GM23338 (cell line): ENCODE data around the gene NEU1. TPM values are rescaled to one million over a fixed set of nuclear protein-coding genes. Genes with fewer than 3 reads are reported as not detected.
"Not testable (repeated sequence)": the region's sequence is repeated elsewhere in the genome, so short reads cannot be mapped to it uniquely, and the experiment has no call there.

Experiments used
- ATAC-seq: fragments of 200-7000 bp; cut with Tn5 transposase; 3 replicates; pipeline ENCODE4 v1.9.1; 2020
- DNase-seq: peaks from one replicate; pipeline ENCODE4 v3.0.0-alpha.2; 2015; ENCODE audit warnings: low spot score
- H2AFZ ChIP-seq: fragments of 200-600 bp; sonication (generic); 2 replicates; pipeline ENCODE4 v1.8.0; 2016; ENCODE audit warnings: antibody characterized with exemption, mild to moderate bottlenecking, moderate library complexity
- H3F3A ChIP-seq: fragments of 200-600 bp; sonication (generic); replicated peaks from 2 replicates; pipeline ENCODE4 v1.8.0; 2017; ENCODE audit warnings: antibody characterized with exemption, mixed run types, low read depth
- H3K27ac ChIP-seq: fragments of 200-600 bp; sonication (generic); 2 replicates; pipeline ENCODE4 v1.6.1; 2016; ENCODE audit warnings: low read depth
- H3K27me3 ChIP-seq: fragments of 200-600 bp; sonication (generic); 2 replicates; pipeline ENCODE4 v1.8.0; 2016; ENCODE audit warnings: mild to moderate bottlenecking, mixed run types, moderate library complexity; ENCODE audit not compliant: insufficient read depth
- H3K36me3 ChIP-seq: fragments of 200-600 bp; sonication (generic); 2 replicates; pipeline ENCODE4 v1.8.0; 2016; ENCODE audit warnings: mild to moderate bottlenecking; ENCODE audit not compliant: insufficient read depth
- H3K4me1 ChIP-seq: fragments of 200-600 bp; sonication (generic); 2 replicates; pipeline ENCODE4 v1.8.0; 2016; ENCODE audit warnings: mild to moderate bottlenecking, moderate library complexity; ENCODE audit not compliant: insufficient read depth
- H3K4me2 ChIP-seq: fragments of 200-600 bp; sonication (generic); 2 replicates; pipeline ENCODE4 v1.7.1; 2017; ENCODE audit warnings: mixed run types
- H3K4me3 ChIP-seq: fragments of 200-600 bp; sonication (generic); 2 replicates; pipeline ENCODE4 v1.6.1; 2016; ENCODE audit warnings: mixed run types
- H3K79me2 ChIP-seq: fragments of 200-600 bp; sonication (generic); replicated peaks from 2 replicates; pipeline ENCODE4 v1.8.0; 2017; ENCODE audit warnings: mild to moderate bottlenecking; ENCODE audit not compliant: insufficient read depth
- H3K9me2 ChIP-seq: fragments of 200-600 bp; sonication (generic); 2 replicates; pipeline ENCODE4 v1.8.0; 2017; ENCODE audit not compliant: insufficient read depth
- H4K20me1 ChIP-seq: fragments of 200-600 bp; sonication (generic); replicated peaks from 2 replicates; pipeline ENCODE4 v1.8.0; 2017; ENCODE audit warnings: mild to moderate bottlenecking; ENCODE audit not compliant: insufficient read depth
- H3K27ac Mint-ChIP-seq: 2 replicates; pipeline ENCODE4 v1.8.0; 2020; ENCODE audit warnings: inconsistent platforms, mild to moderate bottlenecking, moderate library complexity, mixed read lengths
- H3K27me3 Mint-ChIP-seq: 3 replicates; pipeline ENCODE4 v1.8.0; 2022; ENCODE audit warnings: low read depth, mild to moderate bottlenecking, moderate library complexity, mixed read lengths, inconsistent platforms; ENCODE audit not compliant: insufficient read depth, poor library complexity
- H3K36me3 Mint-ChIP-seq: 3 replicates; pipeline ENCODE4 v1.8.0; 2021; ENCODE audit warnings: low read depth, mild to moderate bottlenecking, inconsistent platforms, moderate library complexity, mixed read lengths
- H3K4me1 Mint-ChIP-seq: 3 replicates; pipeline ENCODE4 v1.8.0; 2020; ENCODE audit warnings: mild to moderate bottlenecking, inconsistent platforms, mixed read lengths
- H3K4me3 Mint-ChIP-seq: 3 replicates; pipeline ENCODE4 v1.8.0; 2021; ENCODE audit warnings: moderate library complexity, mild to moderate bottlenecking, inconsistent platforms, mixed read lengths
- H3K9me3 Mint-ChIP-seq: 3 replicates; pipeline ENCODE4 v1.8.0; 2020; ENCODE audit warnings: moderate library complexity, mild to moderate bottlenecking, inconsistent platforms, mixed read lengths
- polyA plus RNA-seq: library from polyadenylated mRNA; unstranded; fragments of >200 nt; fragmentation: Nextera tagmentation; extraction: Ambion mirVana; gene quantifications from 2 replicates; pipeline ENCODE4 v1.2.1, GENCODE V29; 2016
- small RNA-seq: library from RNA; depleted of rRNA; stranded (forward); fragments of <200 nt; gene quantifications from one replicate; pipeline ENCODE3, GENCODE V24; 2014; ENCODE audit warnings: low replicate concordance
- total RNA-seq: library from RNA; depleted of rRNA; stranded (reverse); fragments of >200 nt; shearing (Covaris generic); gene quantifications from 2 replicates; pipeline ENCODE4 v1.2.3, GENCODE V29; 2014; rRNA removed

Gene NEU1
- total and polyA plus RNA-seq, 2 experiments from 2014 or later: 31.4 to 47.4 TPM

- peaks cover 15% of the 10 kb centered on the region; the same call in 1 of the 2 replicates for H3F3A ChIP-seq
- not testable (repeated sequence) for H3K27ac Mint-ChIP-seq, H3K36me3 ChIP-seq, H3K9me3 Mint-ChIP-seq, DNase-seq, H4K20me1 ChIP-seq, H3K27me3 ChIP-seq, H2AFZ ChIP-seq, H3K36me3 Mint-ChIP-seq, H3K4me3 ChIP-seq, H3K9me2 ChIP-seq, H3K4me3 Mint-ChIP-seq, H3K27ac ChIP-seq, H3K4me2 ChIP-seq, H3K4me1 Mint-ChIP-seq, ATAC-seq
- peaks cover 13% of the 10 kb centered on the region for H3K27me3 Mint-ChIP-seq
- H3K4me1 ChIP-seq: peaks cover 12% of the 10 kb centered on the region
- peaks cover 27% of the 10 kb centered on the region for H3K79me2 ChIP-seq
Measured at GRCh38 chr6:31808599-31808998, 54.0 kb downstream of the NEU1 start.

Small RNA genes lying within 50 kb of the gene (small RNA-seq; reads per million reads assigned to genes)
- gene SNORD48: 153 reads per million, percentile 99 among the genes with 10 or more reads in this experiment
- not detected for gene SNORD52

Other genes with a start within 250 kb of the NEU1 start
Only the 30 nearest of the 36 such genes appear.
- gene GPANK1, start 197.8 kb downstream of the NEU1 start, total RNA-seq: 24.6 and 27.1 TPM in 2 replicates
- gene GPANK1, start 197.8 kb downstream of the NEU1 start, polyA plus RNA-seq: 49.2 and 54.0 TPM in 2 replicates
- gene CSNK2B, start 196.7 kb downstream of the NEU1 start, total RNA-seq: 210 and 260 TPM in 2 replicates
- 271 and 282 TPM in 2 replicates for gene CSNK2B, start 196.7 kb downstream of the NEU1 start, polyA plus RNA-seq
- gene LY6G5B, start 192.8 kb downstream of the NEU1 start, total RNA-seq: 3.8 and 7.9 TPM in 2 replicates
- 8.4 and 8.5 TPM in 2 replicates for gene LY6G5B, start 192.8 kb downstream of the NEU1 start, polyA plus RNA-seq
- gene LY6G5C, start 181.8 kb downstream of the NEU1 start, total RNA-seq: 1.1 TPM in 1 of 2 replicates, not detected in the other
- 2.1 TPM in 2 replicates for gene LY6G5C, start 181.8 kb downstream of the NEU1 start, polyA plus RNA-seq
- gene ABHD16A, start 159.5 kb downstream of the NEU1 start, total RNA-seq: 29.7 and 37.0 TPM in 2 replicates
- 25.9 and 26.9 TPM in 2 replicates for gene ABHD16A, start 159.5 kb downstream of the NEU1 start, polyA plus RNA-seq
- not detected in 2 replicates for gene LY6G6F, start 156.0 kb downstream of the NEU1 start, total RNA-seq
- not detected in 2 replicates for gene LY6G6F, start 156.0 kb downstream of the NEU1 start, polyA plus RNA-seq
- not detected in 2 replicates for gene LY6G6D, start 147.5 kb downstream of the NEU1 start, total RNA-seq
- gene LY6G6D, start 147.5 kb downstream of the NEU1 start, polyA plus RNA-seq: not detected in 2 replicates
- gene LY6G6C, start 141.1 kb downstream of the NEU1 start, total RNA-seq: not detected in 2 replicates
- 0.23 TPM in 1 of 2 replicates, not detected in the other for gene LY6G6C, start 141.1 kb downstream of the NEU1 start, polyA plus RNA-seq
- not detected in 2 replicates for gene MPIG6B, start 139.4 kb downstream of the NEU1 start, total RNA-seq
- 0.12 and 0.13 TPM in 2 replicates for gene MPIG6B, start 139.4 kb downstream of the NEU1 start, polyA plus RNA-seq
- gene DDAH2, start 133.5 kb downstream of the NEU1 start, total RNA-seq: 58.7 and 62.2 TPM in 2 replicates
- gene DDAH2, start 133.5 kb downstream of the NEU1 start, polyA plus RNA-seq: 65.0 and 65.1 TPM in 2 replicates
- 226 and 269 TPM in 2 replicates for gene CLIC1, start 126.3 kb downstream of the NEU1 start, total RNA-seq
- 269 and 296 TPM in 2 replicates for gene CLIC1, start 126.3 kb downstream of the NEU1 start, polyA plus RNA-seq
- 23.9 and 27.2 TPM in 2 replicates for gene MSH5, start 122.8 kb downstream of the NEU1 start, total RNA-seq
- gene MSH5, start 122.8 kb downstream of the NEU1 start, polyA plus RNA-seq: 12.1 and 12.8 TPM in 2 replicates
- 3.9 TPM in 1 of 2 replicates, not detected in the other for gene SAPCD1, start 100.2 kb downstream of the NEU1 start, total RNA-seq
- 4.5 and 5.0 TPM in 2 replicates for gene SAPCD1, start 100.2 kb downstream of the NEU1 start, polyA plus RNA-seq
- gene VWA7, start 85.5 kb downstream of the NEU1 start, total RNA-seq: 0.07 and 0.12 TPM in 2 replicates
- 0.36 and 0.75 TPM in 2 replicates for gene VWA7, start 85.5 kb downstream of the NEU1 start, polyA plus RNA-seq
- 137 and 153 TPM in 2 replicates for gene VARS1, start 67.1 kb downstream of the NEU1 start, total RNA-seq
- gene VARS1, start 67.1 kb downstream of the NEU1 start, polyA plus RNA-seq: 66.0 and 71.2 TPM in 2 replicates
- 93.5 and 106 TPM in 2 replicates for gene LSM2, start 55.9 kb downstream of the NEU1 start, total RNA-seq
- gene LSM2, start 55.9 kb downstream of the NEU1 start, polyA plus RNA-seq: 140 and 143 TPM in 2 replicates
- 0.50 and 0.83 TPM in 2 replicates for gene HSPA1L, start 47.5 kb downstream of the NEU1 start, total RNA-seq
- 0.44 and 0.49 TPM in 2 replicates for gene HSPA1L, start 47.5 kb downstream of the NEU1 start, polyA plus RNA-seq
- gene HSPA1A, start 47.3 kb downstream of the NEU1 start, total RNA-seq: 57.1 and 58.3 TPM in 2 replicates
- 36.1 and 39.1 TPM in 2 replicates for gene HSPA1A, start 47.3 kb downstream of the NEU1 start, polyA plus RNA-seq
- gene HSPA1B, start 35.1 kb downstream of the NEU1 start, total RNA-seq: 102 and 113 TPM in 2 replicates
- 25.9 and 31.7 TPM in 2 replicates for gene HSPA1B, start 35.1 kb downstream of the NEU1 start, polyA plus RNA-seq
- gene SLC44A4, start 16.2 kb upstream of the NEU1 start, total RNA-seq: 3.7 and 4.6 TPM in 2 replicates
- 1.1 and 1.2 TPM in 2 replicates for gene SLC44A4, start 16.2 kb upstream of the NEU1 start, polyA plus RNA-seq
- 184 and 193 TPM in 2 replicates for gene EHMT2, start 34.9 kb upstream of the NEU1 start, total RNA-seq
- gene EHMT2, start 34.9 kb upstream of the NEU1 start, polyA plus RNA-seq: 112 and 113 TPM in 2 replicates
- gene ZBTB12, start 39.3 kb upstream of the NEU1 start, total RNA-seq: 14.4 and 14.9 TPM in 2 replicates
- gene ZBTB12, start 39.3 kb upstream of the NEU1 start, polyA plus RNA-seq: 0.18 and 0.68 TPM in 2 replicates
- 1.7 and 2.4 TPM in 2 replicates for gene C2, start 64.9 kb upstream of the NEU1 start, total RNA-seq
- 0.16 and 0.23 TPM in 2 replicates for gene C2, start 64.9 kb upstream of the NEU1 start, polyA plus RNA-seq
- gene CFB, start 83.3 kb upstream of the NEU1 start, total RNA-seq: not detected in 2 replicates
- gene CFB, start 83.3 kb upstream of the NEU1 start, polyA plus RNA-seq: 0.86 TPM in 1 of 2 replicates, not detected in the other
- gene NELFE, start 96.2 kb upstream of the NEU1 start, total RNA-seq: 64.0 and 69.0 TPM in 2 replicates
- 86.0 and 93.4 TPM in 2 replicates for gene NELFE, start 96.2 kb upstream of the NEU1 start, polyA plus RNA-seq
- 47.2 and 50.2 TPM in 2 replicates for gene SKIC2, start 96.4 kb upstream of the NEU1 start, total RNA-seq
- gene SKIC2, start 96.4 kb upstream of the NEU1 start, polyA plus RNA-seq: 21.6 and 24.5 TPM in 2 replicates
- 12.1 and 19.7 TPM in 2 replicates for gene DXO, start 109.3 kb upstream of the NEU1 start, total RNA-seq
- 15.6 and 16.2 TPM in 2 replicates for gene DXO, start 109.3 kb upstream of the NEU1 start, polyA plus RNA-seq
- gene C4A, start 119.2 kb upstream of the NEU1 start, total RNA-seq: 0.97 and 2.4 TPM in 2 replicates
- 0.48 TPM in 1 of 2 replicates, not detected in the other for gene C4A, start 119.2 kb upstream of the NEU1 start, polyA plus RNA-seq
- gene C4B, start 152.0 kb upstream of the NEU1 start, total RNA-seq: 0.39 TPM in 1 of 2 replicates, not detected in the other
- gene C4B, start 152.0 kb upstream of the NEU1 start, polyA plus RNA-seq: 0.19 and 0.57 TPM in 2 replicates
- gene CYP21A2, start 175.6 kb upstream of the NEU1 start, total RNA-seq: not detected in 2 replicates
- gene CYP21A2, start 175.6 kb upstream of the NEU1 start, polyA plus RNA-seq: 0.10 TPM in 1 of 2 replicates, not detected in the other